NOMO-1 treated with dmso at 0.1 percent for 144 hours (cell line): ENCODE results near the gene DSTN.

ENCODE experiments used
- DNase-seq: peaks from one replicate; lab custom pipeline; 2025; ENCODE audit not compliant: unreplicated experiment; lab: John Stamatoyannopoulos, UW

Gene DSTN

DNA sequence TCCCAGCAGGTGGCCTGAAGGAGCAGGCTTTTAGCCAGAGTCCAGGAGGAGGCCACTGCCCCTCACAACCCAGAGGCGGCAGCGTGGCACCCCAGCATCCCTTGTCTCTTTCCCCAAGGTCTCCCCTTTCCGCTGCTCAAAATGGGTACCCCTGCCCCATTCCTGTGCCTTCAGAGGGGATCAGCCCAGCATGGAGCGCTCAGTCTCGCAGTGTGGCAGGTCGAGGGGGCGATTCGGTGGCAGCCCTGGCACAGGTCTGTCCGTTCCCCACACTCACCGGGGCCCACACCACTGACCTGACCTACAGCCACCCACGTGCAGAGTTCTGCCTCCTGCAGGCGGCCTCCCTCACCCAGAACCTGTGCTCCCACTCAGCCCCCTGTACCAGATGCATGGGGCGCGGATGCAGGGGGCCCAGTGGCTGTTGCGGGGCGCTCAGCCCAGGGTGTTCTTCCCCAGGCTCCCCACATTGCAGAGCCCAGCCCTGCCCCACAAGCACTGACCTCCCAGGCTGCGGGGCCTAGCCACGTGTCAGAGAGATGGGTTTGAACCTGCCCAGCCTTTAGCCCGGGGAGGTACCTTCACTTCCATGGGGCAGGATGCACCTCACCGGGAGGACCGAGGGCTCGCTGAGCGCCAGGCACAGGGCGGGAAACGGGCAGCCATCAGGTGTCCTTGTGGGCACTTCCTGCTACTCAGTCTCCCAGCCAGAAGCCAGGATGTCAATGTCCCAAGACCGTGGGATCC, 41.8 kb downstream of the DSTN start:
- no peak for DNase-seq

DNA sequence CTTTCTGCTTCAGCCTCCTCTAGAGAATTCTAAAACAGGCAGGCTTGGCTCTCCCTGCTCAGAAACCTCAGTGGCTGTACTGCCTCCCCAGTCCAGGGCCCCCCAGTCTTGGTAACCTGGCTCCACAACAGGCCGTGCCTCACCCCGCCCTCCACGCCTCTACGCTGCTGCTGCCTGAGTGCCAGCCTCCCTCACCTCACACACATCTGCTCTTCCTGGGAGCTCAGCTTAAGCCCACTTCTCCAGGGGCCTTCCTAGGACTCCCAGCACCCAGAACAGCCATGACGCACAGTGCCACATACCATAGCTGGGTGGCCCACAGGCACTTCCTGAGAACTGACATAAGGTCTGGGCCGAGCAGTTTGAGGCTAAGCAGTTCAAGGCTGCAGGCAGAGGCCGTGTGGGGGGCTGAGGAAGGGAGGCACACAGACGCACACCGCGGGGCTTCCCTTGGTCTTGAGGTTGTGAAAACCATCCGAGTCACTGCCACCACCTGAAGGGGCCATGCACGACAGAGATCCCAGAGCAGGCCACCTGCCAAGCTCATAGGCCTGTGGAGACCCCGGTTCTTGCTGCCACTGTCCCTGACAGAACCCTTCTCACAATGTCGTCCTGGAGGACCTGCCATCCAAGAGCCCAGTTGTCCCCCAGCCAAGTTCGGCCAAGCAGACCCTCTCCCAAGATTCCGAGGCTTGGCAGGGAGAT, 42.6 kb downstream of the DSTN start:
- no peak for DNase-seq

DNA sequence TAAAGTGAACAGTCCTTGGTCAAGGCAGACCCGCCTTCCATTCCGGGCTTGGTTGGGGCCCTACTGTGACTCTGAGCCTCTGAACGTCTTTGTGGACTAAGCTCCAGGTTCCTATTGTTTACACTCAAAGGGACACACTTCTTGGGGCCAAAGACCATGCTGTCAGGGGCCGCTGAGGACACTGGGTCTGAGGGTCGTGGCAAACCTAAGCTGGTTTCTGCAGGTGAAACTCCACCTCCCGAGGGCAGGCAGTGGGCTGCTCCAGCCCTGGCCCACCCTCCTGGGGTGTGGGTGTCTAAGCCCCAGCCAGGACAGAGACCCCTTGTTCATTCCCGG, 43.1 kb downstream of the DSTN start:
- DNase-seq = no peak

DNA sequence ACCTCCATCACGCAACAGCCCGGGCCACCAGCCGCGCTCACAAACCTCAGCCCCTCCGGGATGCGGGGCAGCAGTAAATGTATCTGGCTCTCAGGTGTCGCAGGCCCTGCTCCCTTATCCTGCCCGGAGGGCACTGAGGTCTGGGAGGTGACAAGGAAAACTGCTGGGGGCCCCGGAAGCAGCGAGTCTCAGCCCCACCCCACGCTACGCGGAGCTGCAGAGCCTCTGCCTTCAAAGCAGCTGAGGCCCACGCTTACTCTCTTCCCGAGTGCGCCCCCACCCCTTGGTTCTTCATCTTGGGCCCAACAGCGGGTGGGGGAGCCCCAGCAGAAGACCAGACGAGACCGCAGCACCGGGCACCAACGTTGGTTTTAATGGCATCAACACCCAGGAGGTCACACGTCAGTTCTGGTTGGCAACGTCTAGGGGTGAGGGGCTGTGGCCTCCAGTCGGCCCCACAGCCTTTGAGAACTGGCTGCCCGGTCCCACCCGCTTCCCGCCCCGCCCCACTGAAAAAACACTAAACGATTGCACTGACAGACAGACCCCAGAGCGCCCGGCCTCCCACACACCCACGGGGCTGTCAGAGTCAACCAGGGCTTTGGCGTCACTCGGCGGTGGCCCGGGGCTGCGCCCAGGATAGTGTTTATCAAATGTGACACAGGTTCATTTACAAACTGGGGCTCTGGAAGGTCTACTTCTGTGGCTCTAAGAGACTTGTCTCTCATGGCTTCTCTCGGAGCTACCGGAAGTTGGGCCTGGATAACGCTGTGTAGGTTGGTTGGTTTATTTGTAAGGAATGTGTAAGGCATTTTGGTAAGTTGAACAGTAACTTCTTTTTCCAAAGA, 43.7 kb downstream of the DSTN start:
- no peak for DNase-seq

DNA sequence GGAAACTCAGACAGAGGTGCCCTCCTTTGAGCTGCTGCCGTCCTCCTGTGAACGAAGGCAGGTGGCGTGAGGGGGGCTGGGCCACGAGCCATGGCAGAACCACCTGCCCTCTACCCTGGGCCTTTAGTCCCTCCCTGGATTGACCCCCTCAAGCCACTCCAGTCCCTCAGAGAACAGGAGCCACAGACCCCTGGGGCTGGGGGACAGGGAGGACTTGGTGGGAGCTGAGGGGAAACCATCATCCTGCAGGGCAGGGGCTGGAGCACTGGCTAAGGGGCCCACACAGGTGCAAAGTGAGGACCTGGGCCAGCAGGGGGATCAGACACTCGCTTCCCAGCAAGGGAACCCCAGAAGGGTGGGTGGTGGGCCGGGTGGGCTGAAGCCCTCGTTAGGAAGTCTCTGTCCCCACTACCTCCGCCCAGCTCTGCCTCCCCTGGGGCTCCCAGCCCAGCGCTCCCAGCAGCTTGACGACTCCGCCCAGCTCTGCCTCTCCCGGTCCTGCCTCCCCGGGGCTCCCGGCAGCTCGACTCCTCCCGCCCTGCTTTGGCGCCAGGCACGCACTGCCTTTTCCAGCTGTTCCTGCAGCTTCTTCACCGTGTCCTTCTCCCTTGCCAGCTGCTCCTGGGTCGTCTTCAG, 44.4 kb downstream of the DSTN start:
- no peak for DNase-seq

DNA sequence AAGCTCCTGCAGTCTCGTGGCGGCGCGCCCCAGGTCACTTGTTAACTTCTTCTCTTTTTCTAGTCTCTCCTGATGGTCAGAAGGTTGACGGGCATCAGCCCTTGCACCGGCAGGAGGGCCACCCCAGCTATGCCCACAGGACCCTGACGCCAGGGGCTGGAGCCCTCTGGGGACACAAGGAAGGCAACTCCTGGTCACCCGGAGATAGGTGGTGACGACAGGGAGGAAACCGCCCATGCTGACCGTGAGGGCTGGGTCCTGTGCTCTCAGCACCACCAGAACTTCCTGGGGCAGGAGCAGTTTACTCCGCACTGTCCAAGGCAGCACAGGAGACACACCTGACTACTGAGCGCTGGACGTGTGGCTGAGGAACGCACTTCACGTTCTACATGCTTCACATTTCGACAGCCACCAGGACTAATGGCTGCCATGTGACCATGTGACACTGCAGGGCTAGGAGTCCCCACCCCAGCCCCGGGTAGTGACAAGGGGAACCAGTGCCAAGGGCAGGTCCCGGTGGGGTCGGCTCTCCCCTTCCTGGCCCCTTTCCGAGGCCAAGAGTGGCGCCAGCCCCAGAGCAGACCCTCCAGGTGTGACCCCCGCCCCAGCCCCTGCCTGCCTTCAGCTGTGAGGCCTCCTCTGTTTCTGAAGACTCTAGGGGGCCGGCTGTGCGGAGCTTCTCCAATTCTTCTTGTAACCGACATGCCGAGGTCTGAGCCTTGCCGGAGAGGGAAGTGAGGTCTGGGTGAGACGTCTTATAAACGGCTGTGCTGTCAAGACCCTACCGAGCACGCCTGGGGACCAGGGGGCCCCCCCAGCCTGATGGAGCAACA, 45.2 kb downstream of the DSTN start:
- DNase-seq = no peak

DNA sequence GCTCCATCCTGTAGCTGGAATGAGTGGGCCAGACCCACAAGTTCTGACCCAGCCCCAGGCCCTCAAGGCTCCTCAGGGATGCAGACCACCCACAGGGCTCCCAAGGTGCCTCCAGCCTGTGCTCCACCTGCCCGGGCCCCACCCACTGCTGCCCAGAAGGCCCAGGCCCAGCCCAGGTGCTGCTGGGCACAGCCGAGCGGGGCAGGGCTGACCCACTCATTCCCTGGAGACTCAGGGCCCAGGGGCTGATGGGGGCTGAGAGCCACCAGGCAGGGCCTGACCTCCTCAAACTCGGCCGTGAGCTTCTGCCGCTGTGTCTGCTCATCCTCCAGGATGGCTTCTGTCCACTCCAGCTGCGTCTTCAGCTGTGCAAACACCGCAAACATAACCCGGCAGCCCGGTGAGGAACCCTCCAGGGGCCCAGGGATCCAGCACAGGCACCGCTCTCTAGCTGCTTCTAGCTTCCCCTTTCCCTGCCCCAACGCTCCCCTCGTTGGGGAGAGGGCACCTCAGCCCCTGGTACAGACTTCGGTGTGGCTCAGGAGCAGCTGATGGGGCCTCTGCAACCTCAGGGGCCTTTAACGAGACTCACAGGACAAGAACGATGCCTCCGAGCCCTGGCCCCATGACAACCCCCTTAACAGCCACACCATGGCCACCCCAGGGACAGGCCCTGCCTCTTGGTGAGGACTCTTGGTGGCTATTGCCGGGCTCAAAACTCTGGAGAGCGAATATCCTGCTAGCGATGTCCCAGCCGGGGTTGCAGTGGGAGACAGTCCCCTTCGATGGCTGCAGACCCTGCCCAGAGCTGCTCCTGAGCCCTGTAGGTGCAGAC, 46.0 kb downstream of the DSTN start:
- no peak for DNase-seq

DNA sequence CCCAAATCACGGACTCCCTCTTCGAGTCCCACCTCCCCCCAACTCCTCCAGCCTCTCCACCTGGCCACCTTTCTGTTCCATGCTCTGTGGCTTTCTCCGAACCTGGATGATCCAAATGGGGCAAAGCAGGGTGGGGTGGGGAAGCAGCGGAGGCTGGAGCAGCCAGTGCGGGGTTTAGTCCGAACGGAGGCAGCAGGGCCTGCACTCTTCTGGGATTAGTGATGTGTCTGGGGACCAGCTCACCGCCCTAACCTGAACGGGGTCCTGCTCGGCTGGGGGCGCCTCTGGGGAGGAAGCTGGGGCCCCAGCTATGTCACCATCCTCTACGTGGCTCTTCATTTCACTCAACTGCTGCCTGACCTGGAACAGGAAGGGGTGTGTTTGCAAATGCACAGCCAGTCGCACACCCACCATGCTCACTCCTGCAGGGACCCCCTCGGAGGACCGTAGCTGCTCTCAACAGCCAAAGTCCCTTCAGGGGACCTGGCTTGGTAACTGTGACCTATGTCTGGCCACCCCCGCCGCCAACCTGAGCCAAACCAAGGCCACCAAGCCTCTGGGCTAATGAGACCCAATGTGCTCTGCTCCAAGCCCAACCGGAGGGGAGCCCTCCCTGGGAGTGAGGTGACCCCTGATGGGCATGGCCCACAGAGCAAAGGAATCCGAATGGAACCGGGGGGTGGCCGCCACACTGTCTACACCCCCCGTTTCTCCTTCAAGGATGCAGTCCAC, 46.8 kb downstream of the DSTN start:
- no peak for DNase-seq

DNA sequence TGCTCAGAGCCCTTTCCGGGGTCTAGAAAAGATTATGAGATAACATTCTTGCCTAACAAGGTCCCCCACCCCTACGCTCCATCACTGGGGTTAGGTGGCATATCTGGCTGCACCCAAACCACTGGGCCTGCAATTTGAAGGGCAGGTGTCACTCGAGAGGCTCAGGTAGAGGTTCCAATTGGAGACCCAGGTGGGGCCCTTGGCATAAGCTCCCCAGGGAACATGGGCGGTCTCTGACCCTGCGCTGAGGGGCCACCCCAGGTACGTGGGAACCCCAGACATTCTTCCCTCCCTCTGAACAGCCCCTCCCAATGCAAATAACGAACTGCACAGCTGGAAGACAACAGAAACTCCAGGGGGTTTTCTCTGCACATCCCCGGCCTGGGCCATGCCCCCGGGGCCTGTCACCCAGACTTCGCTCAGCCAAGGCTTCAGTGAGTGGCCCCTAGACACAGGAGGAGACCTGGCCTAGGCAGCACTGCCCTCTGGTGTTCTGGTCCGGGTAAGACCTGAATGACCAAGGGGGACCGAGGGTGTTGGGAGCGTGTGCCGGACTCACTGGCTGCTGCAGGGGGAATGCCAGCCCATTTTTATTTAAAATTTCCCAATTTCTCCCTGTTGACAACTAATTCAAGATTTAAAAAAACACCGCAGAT, 47.5 kb downstream of the DSTN start:
- no peak for DNase-seq

DNA sequence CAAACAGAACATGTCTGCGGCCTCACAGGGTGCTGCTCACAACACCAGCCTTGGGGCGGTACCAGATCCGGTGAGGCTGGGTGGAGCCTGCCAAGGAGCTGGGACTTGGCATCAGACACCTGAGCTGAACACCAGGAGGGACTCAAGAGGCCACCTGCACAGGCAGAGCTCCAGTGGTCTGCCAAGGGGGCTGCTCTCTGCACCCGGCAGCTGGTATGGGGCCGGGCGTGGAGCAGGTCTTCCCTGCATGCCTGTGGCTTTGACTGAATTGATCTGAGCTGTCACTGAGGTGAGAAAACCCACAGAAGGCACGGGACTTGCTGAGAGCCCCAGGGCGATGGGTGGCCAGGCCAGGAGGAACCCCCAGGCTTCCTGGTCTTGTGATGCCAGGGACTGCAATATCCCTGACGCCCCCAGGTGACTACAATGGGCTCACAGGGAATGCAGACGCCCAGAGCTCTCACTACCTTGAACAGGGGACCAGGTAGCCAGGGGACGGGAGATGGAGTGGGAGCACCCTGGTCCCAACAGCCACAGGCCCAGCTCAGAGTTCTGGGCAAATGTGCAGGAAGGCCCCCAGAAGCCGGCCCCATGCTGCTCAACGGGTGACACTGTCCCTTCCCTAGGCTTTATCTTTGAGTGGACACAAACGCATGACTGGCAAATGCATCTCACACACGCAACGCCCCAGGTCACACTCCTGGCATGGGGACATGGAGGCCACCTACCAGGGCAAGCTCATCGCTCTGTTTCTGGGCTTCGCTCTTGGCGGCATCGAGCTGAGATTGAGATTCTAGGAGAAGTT, 48.2 kb downstream of the DSTN start:
- no peak for DNase-seq

DNA sequence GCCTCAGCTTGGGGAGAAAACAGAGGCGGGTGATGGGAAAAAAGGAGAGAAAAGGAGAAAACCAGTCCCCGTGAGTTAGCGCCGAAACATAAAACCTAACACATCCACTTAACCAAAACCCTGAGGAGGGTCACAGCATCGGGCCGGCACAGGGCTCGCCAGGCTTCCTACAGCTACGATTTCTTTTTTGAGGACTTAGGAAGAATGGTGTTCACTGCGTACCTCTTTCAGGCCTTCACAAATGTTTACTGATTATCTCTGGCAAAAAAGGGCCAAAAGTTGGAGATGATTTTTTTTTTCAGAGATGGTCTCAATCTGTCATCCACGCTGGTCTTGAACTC, 48.8 kb downstream of the DSTN start:
- no peak for DNase-seq

DNA sequence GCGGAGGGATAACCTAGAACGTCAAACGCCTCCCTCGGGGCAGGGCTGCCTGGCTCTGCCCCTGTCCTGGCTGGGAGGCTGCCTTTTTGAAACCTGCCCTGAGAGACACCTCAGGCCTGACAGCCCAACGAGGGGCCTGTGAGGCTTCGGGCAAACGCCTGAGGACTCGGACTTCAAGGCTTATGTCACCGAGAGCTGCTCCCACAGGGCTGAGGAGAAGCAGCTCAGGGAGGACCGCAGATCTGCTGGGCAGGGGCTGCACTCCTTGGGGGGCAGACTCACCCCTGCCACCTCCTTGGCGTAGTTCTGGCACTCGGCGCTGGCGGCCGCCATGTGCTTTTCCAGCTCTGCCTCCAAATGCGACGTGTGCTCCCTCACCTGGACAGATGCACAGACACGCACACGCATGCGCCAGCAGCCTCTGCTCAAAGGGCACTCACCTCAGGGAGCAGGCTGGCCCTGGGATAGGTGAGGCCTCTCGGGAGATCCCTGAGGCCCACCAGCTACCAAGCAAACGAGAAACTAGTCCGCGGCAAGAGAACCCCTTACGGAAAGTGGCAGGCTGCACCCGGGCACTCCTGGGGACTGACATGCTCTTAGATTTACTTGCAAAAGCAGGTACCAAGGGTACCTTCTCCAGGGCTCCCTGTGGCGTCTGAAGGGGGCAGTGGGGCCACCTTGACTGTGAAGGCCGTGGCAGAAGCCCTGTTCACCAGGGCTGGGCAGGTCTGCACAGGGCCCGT, 49.6 kb downstream of the DSTN start:
- no peak for DNase-seq

DNA sequence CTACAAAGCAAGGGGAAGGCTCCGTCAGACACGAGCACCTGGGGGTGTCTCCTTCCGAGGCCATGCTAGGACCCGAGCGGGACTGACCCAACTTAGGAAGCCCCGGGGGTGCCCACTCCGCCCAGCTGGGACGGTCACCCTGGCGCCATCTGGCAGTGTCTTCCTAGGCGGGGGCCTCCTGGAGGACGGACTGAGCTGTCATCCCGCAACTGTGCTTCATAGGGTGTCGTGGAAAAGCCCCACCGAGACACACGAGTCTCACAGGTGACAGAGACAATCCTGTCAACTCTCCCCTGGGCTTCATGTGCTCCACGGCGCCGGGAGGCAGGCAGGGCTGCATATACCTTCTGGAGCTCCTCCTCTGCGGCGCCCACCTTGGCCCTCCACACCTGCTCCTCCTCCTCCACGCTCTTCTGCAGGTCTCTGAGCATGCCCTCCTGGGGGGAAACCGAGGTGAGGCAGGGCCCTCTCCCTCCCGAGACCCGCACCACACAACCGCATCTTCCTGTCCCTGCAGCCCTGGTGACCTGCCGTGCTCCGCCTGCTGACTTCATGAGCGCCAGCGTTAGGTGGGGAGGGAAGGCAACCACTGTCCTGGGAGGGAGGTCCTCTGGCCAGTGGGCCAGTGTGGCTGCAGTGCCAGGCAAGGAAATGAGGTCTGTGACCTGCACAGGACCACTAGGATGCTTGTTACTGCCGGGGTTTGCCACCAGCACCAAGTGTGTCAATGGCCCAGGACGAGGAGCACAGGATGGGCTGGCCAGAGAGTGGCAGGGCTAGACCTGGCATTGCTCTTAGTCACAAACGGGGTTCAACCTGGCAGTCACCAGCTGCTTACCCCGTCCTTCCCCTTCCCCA, 50.7 kb downstream of the DSTN start:
- DNase-seq = no peak

DNA sequence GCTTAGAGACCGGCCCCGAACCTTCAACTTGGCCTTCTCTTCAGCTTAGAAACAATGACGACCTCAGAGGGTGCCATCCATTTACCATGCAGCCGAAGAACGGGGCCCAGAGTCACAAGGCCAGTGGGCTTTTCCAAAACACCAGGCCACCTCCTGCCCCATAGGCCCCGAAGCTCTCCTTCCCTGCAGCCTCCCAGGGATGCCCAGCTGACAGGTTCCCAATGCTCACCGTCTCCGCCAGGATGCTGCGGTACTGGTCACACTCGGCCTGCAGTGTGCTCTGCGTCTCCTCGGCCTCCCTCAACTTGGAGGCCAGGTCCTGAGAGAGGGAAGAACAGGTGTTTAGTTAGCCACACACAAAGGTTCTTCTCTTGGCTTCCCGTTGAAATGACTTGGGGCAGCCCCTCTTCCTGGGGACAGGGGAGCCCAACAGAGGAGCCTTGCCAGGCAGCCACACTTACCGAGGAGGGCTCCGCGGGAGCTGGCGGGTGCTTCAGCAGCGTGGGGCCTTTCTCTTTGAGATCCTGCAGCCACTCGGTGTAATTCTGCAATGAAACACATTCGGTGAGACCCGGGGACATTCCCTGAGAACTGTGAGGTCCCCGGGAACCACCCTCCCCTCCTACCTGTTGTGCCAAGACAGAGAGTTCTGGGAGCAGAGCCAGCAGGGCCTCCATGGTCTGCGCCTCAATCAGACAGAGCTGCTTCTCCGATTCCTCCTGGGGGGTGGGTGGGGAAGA, 51.5 kb downstream of the DSTN start:
- DNase-seq = no peak

DNA sequence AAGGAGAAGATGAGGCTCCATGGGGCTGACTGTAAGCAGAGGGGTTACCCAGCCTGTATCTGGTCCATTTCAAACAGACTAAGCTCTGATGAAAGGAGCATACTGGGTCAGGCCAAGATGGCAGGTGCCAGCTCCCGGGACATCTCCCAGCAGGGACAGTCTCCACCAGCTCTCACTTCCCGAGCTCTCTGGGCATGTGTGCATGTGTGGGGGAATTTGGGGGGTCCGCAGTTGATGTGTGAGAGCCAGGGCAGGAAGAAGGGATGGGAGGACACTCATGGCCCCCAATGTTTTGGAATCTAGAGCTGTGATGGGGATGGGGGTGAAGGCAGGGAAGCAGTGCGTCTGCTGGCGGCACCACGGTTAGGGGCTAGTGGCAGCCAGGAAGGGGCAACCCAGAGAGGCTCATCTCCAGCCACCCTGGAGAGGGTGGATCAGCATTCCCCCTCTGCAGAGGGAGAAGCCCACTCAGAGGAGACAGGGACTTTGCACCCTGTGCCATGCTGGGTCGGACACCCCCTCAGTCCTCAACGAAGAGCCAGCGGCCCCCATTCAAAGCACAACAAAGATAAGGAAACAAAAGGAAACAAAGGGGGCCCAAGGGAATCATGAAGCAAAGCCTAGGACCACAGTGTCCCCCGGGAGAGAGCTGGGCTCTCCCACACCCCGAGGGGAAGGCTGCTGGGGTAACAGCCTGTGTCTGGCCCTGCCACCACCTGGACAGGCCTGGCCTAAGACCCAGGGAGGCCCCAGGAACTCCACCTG, 52.4 kb downstream of the DSTN start:
- DNase-seq = no peak
